ENCODE data around the gene SORCS1.
"Not testable (repeated sequence)": the region's sequence is repeated elsewhere in the genome, so short reads cannot be mapped to it uniquely, and the experiment has no call there.

The SORCS1 gene

DNA sequence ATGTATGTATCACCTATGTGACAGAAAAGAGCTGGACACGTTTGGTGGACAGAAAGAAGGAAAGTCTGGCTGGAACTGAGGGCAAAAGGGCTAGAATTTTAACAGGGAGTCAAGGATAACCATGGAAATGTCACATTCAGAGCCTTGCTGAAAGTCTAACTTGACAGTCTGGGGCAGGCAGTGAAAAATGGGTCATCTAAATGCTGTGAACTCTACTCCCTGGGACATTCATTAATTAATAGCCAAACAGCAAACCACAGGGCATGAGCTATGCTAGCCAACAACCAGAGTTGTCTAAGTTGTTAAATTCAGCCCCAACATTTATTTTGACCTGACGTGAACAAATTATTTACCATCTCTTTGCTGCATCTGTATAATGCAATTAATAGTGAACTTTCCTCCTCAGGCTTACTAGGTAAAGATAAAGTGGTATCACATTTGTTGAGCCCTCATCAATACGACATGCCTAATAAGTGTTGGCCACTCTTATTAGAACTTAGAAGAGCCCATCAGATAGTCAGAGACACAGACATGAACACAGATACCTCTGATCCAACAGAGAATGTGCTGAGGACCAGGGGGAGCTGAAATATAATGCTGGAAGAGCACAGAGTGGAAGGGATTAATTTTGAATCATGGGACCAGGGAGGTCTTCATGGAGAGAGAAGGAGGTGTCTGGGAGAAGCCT, 109.9 kb downstream of the SORCS1 start:
- in situ Hi-C loops (cut with HindIII; ENCODE audit: low sequenced_read_pairs) = no loop called here

DNA sequence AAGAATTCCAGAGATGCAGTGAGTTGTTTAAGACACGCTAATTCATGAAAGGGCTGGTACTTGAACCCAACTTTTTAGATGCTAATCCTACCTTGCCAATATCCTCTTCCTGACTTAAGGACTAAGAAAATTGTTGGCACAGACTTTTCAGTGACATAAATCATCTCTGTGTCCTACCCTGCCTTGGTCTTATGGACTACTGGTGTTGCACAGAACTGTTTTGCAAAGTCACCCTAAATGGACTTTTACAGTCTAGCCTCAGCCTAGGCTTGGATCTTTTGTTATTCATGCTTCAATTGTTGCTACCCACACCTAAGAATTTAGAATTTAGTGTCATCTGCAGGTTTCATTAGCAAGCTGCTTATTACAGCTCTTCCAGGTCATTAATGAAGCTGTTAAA, 112.7 kb downstream of the SORCS1 start:
- in situ Hi-C loops (cut with HindIII; ENCODE audit: low sequenced_read_pairs) = no loop called here

DNA sequence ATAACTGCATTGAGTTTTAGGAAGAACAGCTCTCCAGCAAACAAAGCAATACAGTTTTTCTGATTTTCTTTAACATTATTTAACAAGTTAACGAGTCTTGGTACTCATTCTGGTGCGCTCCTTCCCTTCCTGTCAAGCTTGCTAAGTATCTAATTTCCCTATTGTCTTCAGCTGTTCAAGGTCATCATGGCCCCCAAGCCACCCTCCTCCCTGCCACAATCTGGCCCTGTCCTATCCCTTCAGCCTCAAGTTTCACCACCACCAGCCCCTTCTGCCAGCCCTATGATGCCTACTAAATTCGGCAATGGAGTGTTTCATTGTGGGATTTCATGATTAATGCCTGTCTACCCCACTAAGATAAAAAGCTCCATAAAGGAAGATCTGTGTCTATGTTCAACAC, 121.0 kb downstream of the SORCS1 start:
- in situ Hi-C loops (cut with HindIII; ENCODE audit: low sequenced_read_pairs) = no loop called here

DNA sequence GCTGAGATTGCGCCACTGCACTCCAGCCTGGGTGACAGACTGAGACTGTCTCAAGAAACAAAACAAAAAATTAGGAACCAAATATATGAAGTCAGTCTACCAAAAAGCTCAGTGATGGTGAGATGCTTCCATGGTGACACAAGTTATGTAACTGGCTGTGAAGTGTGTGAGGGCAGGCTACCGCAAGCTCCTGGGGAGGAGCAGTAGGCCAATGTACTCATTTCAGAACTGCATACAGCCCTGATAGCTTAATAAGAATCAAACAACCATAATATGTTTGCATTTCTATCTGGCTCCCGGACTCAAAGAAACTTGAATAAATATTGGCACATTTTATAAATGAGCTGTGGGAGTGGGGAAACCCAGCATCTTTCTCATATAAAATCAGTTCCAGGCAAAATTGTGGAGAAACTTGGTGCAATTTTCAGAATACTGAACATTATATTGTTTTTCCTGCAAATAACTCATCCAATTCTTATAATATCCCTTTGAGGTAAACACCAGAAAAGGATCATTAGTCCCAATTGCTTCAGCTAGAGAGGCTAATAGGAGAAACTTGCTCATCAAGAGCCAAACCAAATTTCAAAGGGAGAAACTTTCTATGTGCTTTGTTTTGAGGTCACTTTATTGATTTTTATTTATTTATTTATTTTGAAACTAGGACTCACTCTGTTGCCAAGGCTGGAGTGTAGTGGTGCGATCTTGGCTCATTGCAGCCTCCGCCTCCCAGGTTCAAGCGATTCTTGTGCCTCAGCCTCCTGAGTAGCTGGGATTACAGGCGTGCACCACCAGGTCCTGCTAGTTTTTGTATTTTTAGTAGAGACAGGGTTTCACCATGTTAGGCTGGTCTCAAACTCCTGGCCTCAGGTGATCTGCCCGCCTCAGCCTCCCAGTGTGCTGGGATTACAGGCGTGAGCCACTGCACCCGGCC, 127.0 kb downstream of the SORCS1 start:
- in situ Hi-C loops (cut with HindIII; ENCODE audit: low sequenced_read_pairs) = no loop called here

GRCh38 chr10:107033799-107034422, 130.6 kb downstream of the SORCS1 start:
- in situ Hi-C loops (cut with HindIII; ENCODE audit: low sequenced_read_pairs) = no loop called here

- in situ Hi-C loops (cut with HindIII; ENCODE audit: low sequenced_read_pairs) = no loop called here
Observed at GRCh38 chr10:107032700-107033401, 131.7 kb downstream of the SORCS1 start.

- in situ Hi-C loops (cut with HindIII; ENCODE audit: low sequenced_read_pairs) = no loop called here
Observed at GRCh38 chr10:107031931-107032699, 132.4 kb downstream of the SORCS1 start.

GRCh38 chr10:107028236-107028635, 136.3 kb downstream of the SORCS1 start:
- in situ Hi-C loops (cut with HindIII; ENCODE audit: low sequenced_read_pairs) = no loop called here

- in situ Hi-C loops (cut with HindIII; ENCODE audit: low sequenced_read_pairs) = no loop called here
Observed at GRCh38 chr10:107025676-107026075, 138.8 kb downstream of the SORCS1 start.

GRCh38 chr10:107024033-107024432, 140.5 kb downstream of the SORCS1 start:
- in situ Hi-C loops (cut with HindIII; ENCODE audit: low sequenced_read_pairs) = not testable (repeated sequence)

DNA sequence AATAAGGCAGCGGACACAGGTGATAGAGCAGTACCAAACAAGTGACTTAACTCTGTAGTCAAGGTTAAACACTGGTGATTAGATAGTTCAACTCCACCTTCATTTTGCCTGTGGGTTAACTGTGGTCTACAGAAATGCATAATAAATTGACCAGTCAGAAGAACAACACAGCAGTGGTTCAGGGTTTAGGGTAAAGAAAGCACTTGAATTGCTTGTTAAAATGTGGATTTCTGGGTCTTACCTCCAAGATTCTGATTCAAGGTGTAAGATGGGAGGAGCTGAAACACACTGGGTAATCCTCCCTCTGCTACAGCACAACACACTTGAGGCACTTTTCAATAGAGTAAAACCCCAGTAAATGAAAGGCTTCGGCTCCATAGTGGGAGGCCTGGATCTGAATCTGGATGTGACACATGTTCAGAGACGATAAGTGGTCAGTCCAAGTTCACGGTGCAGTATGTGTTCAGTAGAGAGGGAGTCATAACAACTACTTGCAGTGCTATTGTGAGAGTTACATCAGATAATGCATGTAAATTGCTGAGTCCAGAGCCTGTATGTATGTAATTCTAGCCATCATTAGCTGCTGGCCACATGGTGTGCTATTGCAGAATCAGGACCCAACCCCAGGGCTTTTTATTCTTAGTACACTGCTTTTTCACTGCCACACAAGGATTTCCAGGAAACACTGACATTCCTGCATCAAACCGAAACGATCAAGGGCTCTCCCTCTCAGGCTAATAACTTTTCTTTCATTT, 141.7 kb downstream of the SORCS1 start:
- in situ Hi-C loops (cut with HindIII; ENCODE audit: low sequenced_read_pairs) = no loop called here

- in situ Hi-C loops (cut with HindIII; ENCODE audit: low sequenced_read_pairs) = no loop called here
Observed at GRCh38 chr10:107019154-107019553, 145.4 kb downstream of the SORCS1 start.

GRCh38 chr10:107013258-107014006, 151.1 kb downstream of the SORCS1 start:
- in situ Hi-C loops (cut with HindIII; ENCODE audit: low sequenced_read_pairs) = no loop called here

DNA sequence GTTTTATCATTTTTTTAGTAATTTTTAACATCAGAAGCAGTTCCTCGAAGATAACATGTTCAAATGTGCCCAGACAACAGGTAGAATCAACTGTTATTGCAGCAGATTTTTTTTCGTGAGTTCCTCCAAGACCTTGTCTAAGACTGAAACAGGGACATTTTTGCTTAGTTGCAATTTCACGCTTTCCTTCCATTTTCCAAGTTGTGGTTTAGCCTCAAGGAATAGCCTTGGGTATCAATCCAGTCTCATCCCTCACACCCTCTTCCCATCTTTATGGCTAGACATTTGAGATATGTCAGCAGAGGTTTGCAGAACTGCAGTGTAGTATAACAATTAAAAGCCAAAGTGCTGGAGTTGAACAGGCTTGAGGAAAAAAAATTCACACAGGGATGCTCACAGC, 152.5 kb downstream of the SORCS1 start:
- in situ Hi-C loops (cut with HindIII; ENCODE audit: low sequenced_read_pairs) = no loop called here

DNA sequence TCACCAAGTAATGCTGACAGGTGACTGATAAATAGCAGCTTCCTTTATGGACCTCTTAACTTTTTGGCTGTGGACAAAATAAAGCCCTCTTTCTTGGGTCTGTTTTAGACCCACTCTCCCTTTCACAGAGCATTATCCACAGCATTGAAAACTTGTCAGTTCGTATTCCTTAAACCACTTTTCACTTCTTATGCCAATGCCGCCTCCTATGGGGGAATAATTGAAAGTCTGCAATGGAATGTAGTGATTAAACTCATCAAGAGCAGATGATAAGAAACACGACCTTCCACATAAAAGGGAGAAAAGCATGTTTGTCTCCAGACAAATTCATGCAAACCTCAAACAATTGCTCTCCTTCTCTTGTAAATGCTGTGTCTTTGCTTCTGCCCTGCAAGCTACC, 153.4 kb downstream of the SORCS1 start:
- in situ Hi-C loops (cut with HindIII; ENCODE audit: low sequenced_read_pairs) = no loop called here

- in situ Hi-C loops (cut with HindIII; ENCODE audit: low sequenced_read_pairs) = no loop called here
Observed at GRCh38 chr10:107010531-107010930, 154.0 kb downstream of the SORCS1 start.

GRCh38 chr10:107004362-107004761, 160.1 kb downstream of the SORCS1 start:
- in situ Hi-C loops (cut with HindIII; ENCODE audit: low sequenced_read_pairs) = no loop called here

DNA sequence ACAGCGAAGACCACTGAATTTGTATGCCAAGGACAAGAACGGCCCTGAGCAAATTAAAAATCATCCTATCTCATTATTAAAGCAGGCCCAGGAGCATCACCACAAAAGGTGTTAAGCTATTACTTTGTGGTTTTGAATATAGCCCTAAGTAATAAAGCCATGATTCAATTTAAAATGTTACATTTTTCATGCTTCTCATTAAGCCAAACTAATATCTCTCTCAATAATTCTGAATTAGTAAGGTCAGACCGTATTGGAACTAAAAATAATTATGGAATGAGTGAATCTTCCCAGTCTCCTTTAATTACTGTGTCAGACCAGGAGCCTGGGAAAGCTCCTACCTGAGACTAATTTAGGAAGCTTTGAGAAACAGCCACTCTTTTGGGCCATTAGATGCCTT, 162.4 kb downstream of the SORCS1 start:
- in situ Hi-C loops (cut with HindIII; ENCODE audit: low sequenced_read_pairs) = no loop called here

GRCh38 chr10:106999118-106999707, 165.3 kb downstream of the SORCS1 start:
- in situ Hi-C loops (cut with HindIII; ENCODE audit: low sequenced_read_pairs) = no loop called here
